ENCODE results near the gene PLEKHB1.

GRCh38 chr11:73680687-73681086 is 34.3 kb downstream of the PLEKHB1 start:
- TF ChIP-seq CTCF (IDR thresholded peaks at IDR 0.05; ENCODE audit: low read depth, low read length) (no peak), EZH2phosphoT487 (IDR thresholded peaks at IDR 0.05; ENCODE audit: low read depth) (no peak)
